GM20431 (cell line): ENCODE measurements around the gene DPYD.

Experiments used
- in situ Hi-C: fragments of 300-500 bp; cut with MseI, MboI; formaldehyde crosslinking; loops from one replicate; pipeline ENCODE4 v1.15.0; 2020; ENCODE audit warnings: low sequenced_read_pairs; ENCODE audit not compliant: unreplicated experiment

DPYD gene

GRCh38 chr1:97348599-97349265 is 572.1 kb downstream of the DPYD start:
- in situ Hi-C loops, result no loop called here

DNA sequence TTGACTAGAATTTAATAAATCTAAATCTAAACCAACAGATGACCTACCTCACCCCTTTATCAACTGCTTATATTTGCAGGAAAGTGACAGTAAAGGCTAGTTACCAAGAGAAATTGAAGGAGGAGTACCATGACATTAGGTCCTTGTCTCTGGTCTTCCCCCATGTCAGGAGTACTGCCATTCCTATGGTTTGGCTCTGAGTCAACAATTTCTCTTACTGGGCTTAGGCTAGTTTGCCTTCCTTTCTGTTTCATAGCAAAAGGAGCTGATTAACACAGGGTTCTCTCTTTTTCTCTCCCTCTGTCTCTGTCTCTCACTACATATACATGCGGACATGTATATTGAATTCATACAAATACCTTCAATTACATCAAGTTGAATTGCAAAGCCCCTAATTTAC is 579.9 kb downstream of the DPYD start:
- in situ Hi-C loops, result no loop called here

- in situ Hi-C loops, result no loop called here
These were observed 582.5 kb downstream of the DPYD start for GRCh38 chr1:97338347-97338746.

GRCh38 chr1:97337250-97338030 is 583.4 kb downstream of the DPYD start:
- in situ Hi-C loops, result no loop called here

DNA sequence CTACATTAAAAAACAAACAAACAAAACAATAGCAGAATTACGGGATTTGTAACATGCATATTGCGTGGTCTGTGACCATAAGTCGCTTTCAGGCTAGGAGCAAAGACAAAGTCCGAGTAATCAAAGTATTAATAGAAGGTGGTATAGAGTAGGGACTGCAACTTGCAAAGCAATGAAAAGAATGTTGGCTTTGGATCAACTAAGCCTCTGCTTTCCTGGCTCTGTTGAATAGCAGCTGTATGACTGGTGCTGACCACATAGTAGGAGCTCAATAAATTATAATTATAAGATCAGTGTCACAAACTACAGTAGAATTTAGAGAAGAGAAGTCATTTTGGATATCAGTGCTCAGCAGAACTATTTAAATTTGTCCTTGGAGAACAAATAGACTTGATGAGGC is 586.4 kb downstream of the DPYD start:
- in situ Hi-C loops, result no loop called here

DNA sequence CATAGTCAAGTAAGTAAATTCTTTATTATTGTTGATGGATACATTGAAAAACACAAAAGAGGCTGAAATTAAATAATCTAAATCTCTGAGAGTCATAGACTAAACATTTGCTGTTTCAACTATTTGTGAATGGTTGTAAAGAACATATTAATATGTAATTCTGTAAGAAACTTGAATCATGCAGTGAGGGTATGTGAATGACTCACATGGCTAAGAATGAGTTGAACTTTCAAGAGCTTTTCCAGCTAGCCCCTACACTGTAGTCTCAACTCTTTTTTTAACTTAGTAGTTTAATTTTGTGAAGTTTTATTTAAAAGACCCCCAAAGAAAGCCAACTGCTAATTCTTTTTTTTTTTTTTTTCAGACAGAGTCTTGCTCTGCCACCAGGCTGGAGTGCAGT is 588.1 kb downstream of the DPYD start:
- in situ Hi-C loops, result no loop called here

- in situ Hi-C loops, result no loop called here
These were observed 589.7 kb downstream of the DPYD start for GRCh38 chr1:97331165-97331564.

DNA sequence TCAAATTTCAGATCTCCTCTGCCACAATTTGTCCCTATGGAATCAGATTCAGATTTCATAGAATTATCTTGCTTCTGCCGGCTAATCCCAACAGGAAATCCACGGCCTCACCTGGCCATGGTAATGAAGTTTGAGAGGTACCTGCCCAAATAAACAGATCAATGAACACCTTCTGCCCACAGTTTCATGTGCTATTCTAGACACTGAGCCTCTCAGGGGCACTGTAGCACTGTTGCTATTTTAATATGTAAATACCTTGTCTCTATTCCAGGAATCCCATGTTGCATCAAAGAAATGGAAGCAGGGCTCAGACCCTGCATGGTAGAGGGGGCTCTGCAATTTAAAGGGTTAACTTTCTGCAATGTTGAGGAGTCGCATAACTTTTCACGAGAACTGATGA is 606.1 kb downstream of the DPYD start:
- in situ Hi-C loops, result no loop called here

GRCh38 chr1:97308131-97308530 is 612.7 kb downstream of the DPYD start:
- in situ Hi-C loops, result no loop called here

- in situ Hi-C loops, result no loop called here
These were observed 613.3 kb downstream of the DPYD start for GRCh38 chr1:97307568-97307967.

GRCh38 chr1:97307151-97307550 is 613.7 kb downstream of the DPYD start:
- in situ Hi-C loops, result no loop called here

- in situ Hi-C loops, result no loop called here
These were observed 614.3 kb downstream of the DPYD start for GRCh38 chr1:97306504-97306903.

GRCh38 chr1:97304366-97304765 is 616.5 kb downstream of the DPYD start:
- in situ Hi-C loops, result no loop called here

DNA sequence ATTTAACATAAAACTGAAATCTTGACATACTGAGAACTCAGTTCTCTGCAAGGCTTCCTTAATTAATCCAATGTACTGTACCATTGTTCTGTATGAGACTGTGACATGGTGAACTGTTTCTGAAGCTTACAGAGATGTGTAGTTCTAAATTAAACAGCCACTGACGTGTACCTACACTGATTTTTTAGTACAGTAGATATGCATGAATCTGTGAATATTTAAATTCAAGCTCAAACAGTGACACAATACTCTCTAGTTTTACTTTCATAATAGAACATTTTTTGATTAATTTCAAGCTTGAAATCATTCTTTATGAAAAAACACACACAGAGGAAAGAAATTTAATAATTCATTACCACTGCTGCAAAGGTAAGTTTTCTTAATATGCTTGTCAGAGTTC is 621.9 kb downstream of the DPYD start:
- in situ Hi-C loops, result no loop called here

DNA sequence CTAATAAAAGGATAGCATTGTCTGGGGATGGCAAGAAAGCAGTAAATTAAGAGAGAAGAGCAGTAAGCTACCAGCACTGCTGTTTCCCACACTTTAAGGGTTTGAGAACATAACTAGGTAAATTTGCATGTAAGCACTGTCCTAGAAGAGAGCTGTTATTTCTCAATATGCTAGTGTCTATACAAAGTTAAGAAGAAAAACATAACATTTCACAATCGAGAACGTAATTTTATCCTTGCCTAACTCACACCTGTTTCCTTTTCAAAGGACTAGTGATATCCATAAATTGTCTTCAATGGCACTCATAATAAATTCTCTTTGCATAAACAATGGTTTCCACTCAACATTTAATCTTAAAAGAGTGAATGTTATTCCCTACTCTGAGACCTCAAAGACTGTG is 623.2 kb downstream of the DPYD start:
- in situ Hi-C loops, result no loop called here

GRCh38 chr1:97281962-97282361 is 638.9 kb downstream of the DPYD start:
- in situ Hi-C loops, result no loop called here

- in situ Hi-C loops, result no loop called here
These were observed 642.8 kb downstream of the DPYD start for GRCh38 chr1:97277891-97278654.

- in situ Hi-C loops, result no loop called here
These were observed 648.7 kb downstream of the DPYD start for GRCh38 chr1:97271916-97272788.

DNA sequence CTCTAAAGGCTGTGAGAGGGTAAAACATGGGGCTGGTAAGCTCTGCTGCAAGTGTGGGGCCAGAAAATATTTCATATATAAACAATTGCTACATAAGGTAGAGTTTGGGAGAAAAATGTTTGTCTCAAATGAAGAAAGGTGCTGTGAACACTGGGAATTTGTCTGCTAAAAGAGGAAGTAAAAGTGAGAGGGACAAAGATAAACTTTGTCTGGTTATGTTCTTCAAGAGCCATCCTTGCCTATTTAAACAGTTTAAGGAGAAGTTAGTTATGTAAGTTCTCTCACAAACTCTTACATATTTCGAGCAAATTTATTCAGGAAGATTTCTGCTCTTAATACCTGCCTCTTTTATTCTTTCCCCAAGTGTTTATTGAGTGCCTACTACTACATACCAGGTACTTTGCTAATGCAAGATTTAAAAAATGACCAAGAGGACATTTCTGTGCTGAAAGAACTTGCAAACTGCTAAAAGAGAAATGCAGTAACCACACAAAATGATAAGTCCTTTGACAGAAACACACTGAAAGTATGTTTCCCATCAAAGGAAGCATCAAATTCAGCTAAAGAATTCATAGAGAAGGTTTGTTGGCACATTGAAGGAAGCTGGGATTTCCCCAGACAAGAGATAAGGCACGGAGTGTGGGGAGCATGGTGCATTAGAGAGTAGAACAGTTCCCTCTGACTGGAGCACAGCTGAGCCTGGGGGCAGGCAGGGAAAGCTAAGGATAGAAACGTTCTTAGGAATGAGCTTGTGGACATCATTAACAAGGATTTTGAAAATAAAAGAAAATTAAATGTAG is 650.1 kb downstream of the DPYD start:
- in situ Hi-C loops, result no loop called here
